ENCODE measurements around the gene PRDX6. TPM values are rescaled to one million over a fixed set of nuclear protein-coding genes. Genes with fewer than 3 reads are reported as not detected.
"Not testable (repeated sequence)": the region's sequence is repeated elsewhere in the genome, so short reads cannot be mapped to it uniquely, and the experiment has no call there.

Gene PRDX6
- total RNA-seq, 1 experiment from 2014 or later = 533 TPM

DNA sequence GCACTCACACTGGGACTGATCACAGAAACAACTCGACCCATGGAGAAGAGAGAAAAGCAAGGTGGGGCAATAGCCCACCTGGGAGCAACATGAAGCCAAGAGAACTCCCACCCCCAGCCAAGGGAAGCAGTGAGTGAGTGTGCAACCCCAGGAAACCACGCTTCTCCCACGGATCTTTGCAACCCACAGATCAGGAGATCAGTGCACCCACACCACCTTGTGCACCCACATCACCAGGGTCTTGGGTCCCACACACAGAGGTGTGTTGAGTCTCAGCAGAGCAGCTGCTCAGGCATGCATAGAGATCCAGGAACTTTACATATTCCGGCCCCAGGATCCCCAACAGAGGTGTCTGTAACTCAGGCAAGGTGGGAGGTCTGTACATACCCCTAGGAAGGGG lies 17.2 kb upstream of the PRDX6 start:
- no peak overlapping the region for H4K91ac ChIP-seq (ENCODE audit: insufficient read length, low read depth, low read length)
- H2BK15ac ChIP-seq (ENCODE audit: low read depth, low read length) = no peak overlapping the region
- no peak overlapping the region for H4K5ac ChIP-seq (ENCODE audit: insufficient read length, low read depth, low read length)
- H4K8ac ChIP-seq (replicated peaks; ENCODE audit: insufficient read length, low read depth, low read length) = no peak overlapping the region
- H3K9me3 ChIP-seq (ENCODE audit: control insufficient read depth, low read depth, low read length) = no peaks in the 10 kb centered on the region
- H2AK5ac ChIP-seq (ENCODE audit: insufficient read length, low read length) = no peak overlapping the region
- no peak overlapping the region for H3K4me2 ChIP-seq (ENCODE audit: insufficient read depth, insufficient read length, low read length)
- no peaks in the 10 kb centered on the region; the same call in 1 of the 2 replicates for H3K4me1 ChIP-seq (ENCODE audit: insufficient read depth, low read length)
- Mint-ChIP-seq H3K9me3 (peaks cover 7 to 16% of the 10 kb centered on the region in 2 experiments; a peak in 4 of 5 replicates), H3K4me1 (peaks cover 5 to 15% of the 10 kb centered on the region in 2 experiments; a peak in 2 of 4 replicates), H3K27me3 (ENCODE audit: low read depth) (no peaks in the 10 kb centered on the region), H3K27ac (no peak overlapping the region), H3K4me3 (no peak overlapping the region), H3K36me3 (ENCODE audit: insufficient read depth in 1 of 3, low read depth in 3 of 3) (peaks cover 26 to 51% (median 46%) of the 10 kb centered on the region in 3 experiments)
- H2AFZ ChIP-seq (ENCODE audit: low read length) = no peak overlapping the region
- H2BK120ac ChIP-seq (ENCODE audit: low read depth, low read length, poor library complexity, severe bottlenecking) = no peak overlapping the region
- H3K4ac ChIP-seq (ENCODE audit: low read depth, low read length) = no peak overlapping the region
- TF ChIP-seq, protein P1, sequence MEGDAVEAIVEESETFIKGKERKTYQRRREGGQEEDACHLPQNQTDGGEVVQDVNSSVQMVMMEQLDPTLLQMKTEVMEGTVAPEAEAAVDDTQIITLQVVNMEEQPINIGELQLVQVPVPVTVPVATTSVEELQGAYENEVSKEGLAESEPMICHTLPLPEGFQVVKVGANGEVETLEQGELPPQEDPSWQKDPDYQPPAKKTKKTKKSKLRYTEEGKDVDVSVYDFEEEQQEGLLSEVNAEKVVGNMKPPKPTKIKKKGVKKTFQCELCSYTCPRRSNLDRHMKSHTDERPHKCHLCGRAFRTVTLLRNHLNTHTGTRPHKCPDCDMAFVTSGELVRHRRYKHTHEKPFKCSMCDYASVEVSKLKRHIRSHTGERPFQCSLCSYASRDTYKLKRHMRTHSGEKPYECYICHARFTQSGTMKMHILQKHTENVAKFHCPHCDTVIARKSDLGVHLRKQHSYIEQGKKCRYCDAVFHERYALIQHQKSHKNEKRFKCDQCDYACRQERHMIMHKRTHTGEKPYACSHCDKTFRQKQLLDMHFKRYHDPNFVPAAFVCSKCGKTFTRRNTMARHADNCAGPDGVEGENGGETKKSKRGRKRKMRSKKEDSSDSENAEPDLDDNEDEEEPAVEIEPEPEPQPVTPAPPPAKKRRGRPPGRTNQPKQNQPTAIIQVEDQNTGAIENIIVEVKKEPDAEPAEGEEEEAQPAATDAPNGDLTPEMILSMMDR (conservative IDR thresholded peaks at IDR 0.05) = no peak
- no peaks in the 10 kb centered on the region for H4K20me1 ChIP-seq (ENCODE audit: control insufficient read depth, insufficient read depth, insufficient read length)
- H3K23ac ChIP-seq (ENCODE audit: insufficient read length, low read depth, low read length) = no peak overlapping the region
- H3K9ac ChIP-seq (ENCODE audit: extremely low read depth, insufficient read length, low read length) = no peak overlapping the region
- H3K79me1 ChIP-seq (ENCODE audit: insufficient read depth, low read depth, low read length, poor library complexity, severe bottlenecking) = no peaks in the 10 kb centered on the region
- no peak overlapping the region for H3K56ac ChIP-seq (ENCODE audit: insufficient read length, low read depth, low read length)
- H3K18ac ChIP-seq (ENCODE audit: insufficient read length, low read depth, low read length) = no peak overlapping the region
- no peak overlapping the region for H3T11ph ChIP-seq (ENCODE audit: low read length)
- H3K23me2 ChIP-seq (ENCODE audit: insufficient read length, low read depth, low read length, poor library complexity, severe bottlenecking) = no peaks in the 10 kb centered on the region
- no peak for DNase-seq
- no peaks in the 10 kb centered on the region for H3K27me3 ChIP-seq (ENCODE audit: insufficient read depth, low read length)
- no peaks in the 10 kb centered on the region for H3K79me2 ChIP-seq (ENCODE audit: insufficient read depth, low read length)
- no peak overlapping the region for H2BK5ac ChIP-seq (ENCODE audit: insufficient read length, low read length)
- H2BK12ac ChIP-seq (ENCODE audit: insufficient read length, low read depth, low read length) = no peak overlapping the region
- H2BK20ac ChIP-seq (ENCODE audit: low read depth, low read length, poor library complexity, severe bottlenecking) = no peak overlapping the region
- no CpG with 5 or more reads among the region's 4 CpGs for whole genome bisulfite sequencing (ENCODE audit: extremely low coverage, insufficient read length, low lambda C conversion rate)
- no peak overlapping the region for H3K27ac ChIP-seq (ENCODE audit: insufficient read length, low read depth, low read length)
- no peak overlapping the region for H3K14ac ChIP-seq (ENCODE audit: insufficient read depth, low read length)

DNA sequence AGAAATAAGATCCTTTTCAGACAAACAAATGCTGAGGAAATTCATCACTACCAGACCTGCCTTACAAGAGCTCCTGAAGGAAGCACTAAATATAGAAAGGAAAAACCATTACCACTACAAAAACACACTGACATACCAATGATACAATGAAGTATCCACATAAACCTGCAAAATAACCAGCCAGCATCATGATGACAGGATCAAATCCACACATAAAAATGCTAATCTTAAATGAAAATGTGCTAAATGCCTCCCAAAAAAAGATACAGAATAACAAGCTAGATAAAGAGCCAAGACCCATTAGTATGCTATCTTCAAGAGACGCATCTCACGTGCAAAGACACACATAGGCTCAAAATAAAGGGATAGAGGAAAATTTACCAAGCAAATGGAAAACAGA lies 14.5 kb upstream of the PRDX6 start:
- H2BK12ac ChIP-seq (ENCODE audit: insufficient read length, low read depth, low read length); H3K9ac ChIP-seq (ENCODE audit: extremely low read depth, insufficient read length, low read length); H3K4ac ChIP-seq (ENCODE audit: low read depth, low read length); H3K79me1 ChIP-seq (ENCODE audit: insufficient read depth, low read depth, low read length, poor library complexity, severe bottlenecking); H3K23ac ChIP-seq (ENCODE audit: insufficient read length, low read depth, low read length); H3K9me3 ChIP-seq (ENCODE audit: control insufficient read depth, low read depth, low read length); H4K8ac ChIP-seq (replicated peaks; ENCODE audit: insufficient read length, low read depth, low read length); H3K27ac ChIP-seq (ENCODE audit: insufficient read length, low read depth, low read length); H3K14ac ChIP-seq (ENCODE audit: insufficient read depth, low read length); H2AK5ac ChIP-seq (ENCODE audit: insufficient read length, low read length); H3K4me3 Mint-ChIP-seq; H3K79me2 ChIP-seq (ENCODE audit: insufficient read depth, low read length); H3K56ac ChIP-seq (ENCODE audit: insufficient read length, low read depth, low read length); H3K18ac ChIP-seq (ENCODE audit: insufficient read length, low read depth, low read length); H3K27ac Mint-ChIP-seq; H2AFZ ChIP-seq (ENCODE audit: low read length); H3K27me3 Mint-ChIP-seq (ENCODE audit: low read depth); H2BK20ac ChIP-seq (ENCODE audit: low read depth, low read length, poor library complexity, severe bottlenecking); H2BK15ac ChIP-seq (ENCODE audit: low read depth, low read length); H3T11ph ChIP-seq (ENCODE audit: low read length); H3K4me1 Mint-ChIP-seq; H4K5ac ChIP-seq (ENCODE audit: insufficient read length, low read depth, low read length); H3K23me2 ChIP-seq (ENCODE audit: insufficient read length, low read depth, low read length, poor library complexity, severe bottlenecking); H4K20me1 ChIP-seq (ENCODE audit: control insufficient read depth, insufficient read depth, insufficient read length); H3K27me3 ChIP-seq (ENCODE audit: insufficient read depth, low read length); H2BK120ac ChIP-seq (ENCODE audit: low read depth, low read length, poor library complexity, severe bottlenecking); H4K91ac ChIP-seq (ENCODE audit: insufficient read length, low read depth, low read length); H3K4me1 ChIP-seq (ENCODE audit: insufficient read depth, low read length); DNase-seq; H3K4me2 ChIP-seq (ENCODE audit: insufficient read depth, insufficient read length, low read length); H2BK5ac ChIP-seq (ENCODE audit: insufficient read length, low read length): not testable (repeated sequence)
- Mint-ChIP-seq H3K36me3 (ENCODE audit: insufficient read depth in 1 of 3, low read depth in 3 of 3) (peaks cover 40 to 66% (median 65%) of the 10 kb centered on the region in 3 experiments), H3K9me3 (peaks cover 28 to 34% of the 10 kb centered on the region in 2 experiments; a peak in 4 of 5 replicates)
- no CpG with 5 or more reads among the region's 2 CpGs for whole genome bisulfite sequencing (ENCODE audit: extremely low coverage, insufficient read length, low lambda C conversion rate)
